Esophagus muscularis mucosa (tissue), 3 donors: ENCODE results near the gene PRPH2.

ENCODE experiments used
- POLR2A ChIP-seq: fragments of 450-650 bp; IDR thresholded peaks from one replicate; pipeline ENCODE4 v1.6.1; 2017; ENCODE audit warnings: antibody characterized with exemption, moderate library complexity, mild to moderate bottlenecking, low read depth
- TF ChIP-seq, protein P1 (sequence below), 3 experiments: fragments of 200-600 bp in 2 of 3; fragments of 450-650 bp in 1 of 3; sonication (generic) in 2 of 3; IDR thresholded peaks; one replicate each; pipeline ENCODE4 v1.5.1; 2017 to 2019; ENCODE audit warnings: antibody characterized with exemption in 3 of 3, mild to moderate bottlenecking in 2 of 3, moderate library complexity in 1 of 3

DNA sequence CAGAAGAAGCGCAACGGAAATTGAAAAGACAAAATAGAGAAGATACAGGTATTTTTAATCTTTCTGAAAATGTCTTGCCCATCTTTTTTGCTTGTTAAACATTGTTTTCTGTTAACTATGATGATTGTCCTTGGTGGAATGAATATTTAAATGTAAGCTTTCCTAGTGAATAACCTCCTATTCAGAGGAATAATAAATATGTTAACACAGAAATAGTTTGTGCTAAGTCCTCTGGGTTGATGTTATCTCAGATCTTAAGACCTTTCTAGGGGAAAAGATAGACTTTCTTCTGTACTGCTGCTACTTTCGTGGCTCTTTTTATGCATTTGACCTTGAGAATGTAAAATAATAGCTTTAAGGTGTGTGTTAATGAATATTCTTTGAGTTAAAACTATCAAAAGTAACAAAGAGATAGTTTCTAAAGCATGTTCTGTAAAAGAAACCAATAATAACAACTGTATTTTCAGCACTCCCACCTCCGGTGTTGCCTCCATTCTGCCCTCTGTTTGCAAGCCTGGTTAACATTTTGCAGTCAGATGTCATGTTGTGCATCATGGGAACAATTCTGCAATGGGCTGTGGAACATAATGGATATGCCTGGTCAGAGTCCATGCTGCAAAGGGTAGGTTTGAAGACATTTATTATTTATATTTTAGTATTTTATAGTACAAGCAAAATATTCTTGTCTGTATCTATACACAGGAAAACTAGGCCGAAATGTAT is 70.2 kb downstream of the PRPH2 start:
- TF ChIP-seq, protein P1, sequence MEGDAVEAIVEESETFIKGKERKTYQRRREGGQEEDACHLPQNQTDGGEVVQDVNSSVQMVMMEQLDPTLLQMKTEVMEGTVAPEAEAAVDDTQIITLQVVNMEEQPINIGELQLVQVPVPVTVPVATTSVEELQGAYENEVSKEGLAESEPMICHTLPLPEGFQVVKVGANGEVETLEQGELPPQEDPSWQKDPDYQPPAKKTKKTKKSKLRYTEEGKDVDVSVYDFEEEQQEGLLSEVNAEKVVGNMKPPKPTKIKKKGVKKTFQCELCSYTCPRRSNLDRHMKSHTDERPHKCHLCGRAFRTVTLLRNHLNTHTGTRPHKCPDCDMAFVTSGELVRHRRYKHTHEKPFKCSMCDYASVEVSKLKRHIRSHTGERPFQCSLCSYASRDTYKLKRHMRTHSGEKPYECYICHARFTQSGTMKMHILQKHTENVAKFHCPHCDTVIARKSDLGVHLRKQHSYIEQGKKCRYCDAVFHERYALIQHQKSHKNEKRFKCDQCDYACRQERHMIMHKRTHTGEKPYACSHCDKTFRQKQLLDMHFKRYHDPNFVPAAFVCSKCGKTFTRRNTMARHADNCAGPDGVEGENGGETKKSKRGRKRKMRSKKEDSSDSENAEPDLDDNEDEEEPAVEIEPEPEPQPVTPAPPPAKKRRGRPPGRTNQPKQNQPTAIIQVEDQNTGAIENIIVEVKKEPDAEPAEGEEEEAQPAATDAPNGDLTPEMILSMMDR (IDR thresholded peaks at IDR 0.05): no peak
- TF ChIP-seq POLR2A: no peak
